HG03354 (cell line): ENCODE measurements around the gene SRGAP3.
A peak's percentile ranks its signal among the peaks of the same experiment; 100 is the strongest.
"Not testable (repeated sequence)": the region's sequence is repeated elsewhere in the genome, so short reads cannot be mapped to it uniquely, and the experiment has no call there.

Experiments
- ATAC-seq: cut with Tn5 transposase; IDR thresholded peaks from one replicate; pipeline ENCODE4 v1.9.1; 2021; ENCODE audit warnings: mild to moderate bottlenecking; ENCODE audit not compliant: unreplicated experiment, poor library complexity, severe bottlenecking

The SRGAP3 gene

DNA sequence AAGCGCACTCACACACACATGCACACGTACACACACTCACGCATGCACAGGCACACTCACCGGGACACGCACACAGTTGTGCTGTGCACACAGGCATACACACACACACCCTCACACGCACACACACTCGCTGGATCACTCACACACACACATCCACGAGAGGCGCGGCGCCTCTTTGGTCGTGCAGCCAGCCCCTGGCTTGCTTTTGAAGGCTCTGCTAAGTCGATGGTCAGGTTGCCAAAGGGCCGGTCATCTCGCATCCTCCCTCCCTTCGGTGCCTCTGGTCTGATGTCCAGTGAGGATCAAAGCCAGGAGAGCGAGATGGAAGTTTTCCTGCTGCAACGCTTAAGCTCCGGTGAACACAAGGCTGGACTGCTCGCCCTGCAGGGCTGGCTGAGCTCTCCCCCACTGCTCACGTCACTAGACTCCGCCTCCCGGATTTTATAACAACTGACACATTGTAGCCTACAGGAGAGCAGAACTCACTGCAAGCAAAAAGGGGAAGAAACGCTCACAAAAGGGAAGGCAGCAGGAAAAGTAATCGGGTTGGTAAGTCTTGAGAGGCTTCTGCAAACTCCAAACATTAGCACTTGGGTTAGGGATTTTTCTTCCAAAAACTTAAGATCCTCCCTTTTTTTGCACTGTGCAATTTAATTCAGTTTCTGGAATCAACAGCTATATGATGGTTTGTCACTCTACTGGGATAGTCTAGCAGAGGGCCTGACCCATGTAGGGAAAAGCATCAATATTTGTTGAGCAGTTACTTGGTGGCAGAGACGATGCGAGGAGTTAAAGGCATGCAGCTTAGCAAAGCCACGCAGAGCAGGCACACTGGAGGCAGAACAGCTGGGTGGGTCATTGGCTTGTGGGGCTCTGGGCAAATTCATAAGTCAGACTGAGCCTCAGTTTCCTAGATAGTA is at the start of gene SRGAP3:
Gene SRGAP3, minus strand, starts transcription at position 374 of the 920 bp plus-strand sequence. CDS start 695 bp downstream, outside the sequence.
- peak; percentile 100 for ATAC-seq

DNA sequence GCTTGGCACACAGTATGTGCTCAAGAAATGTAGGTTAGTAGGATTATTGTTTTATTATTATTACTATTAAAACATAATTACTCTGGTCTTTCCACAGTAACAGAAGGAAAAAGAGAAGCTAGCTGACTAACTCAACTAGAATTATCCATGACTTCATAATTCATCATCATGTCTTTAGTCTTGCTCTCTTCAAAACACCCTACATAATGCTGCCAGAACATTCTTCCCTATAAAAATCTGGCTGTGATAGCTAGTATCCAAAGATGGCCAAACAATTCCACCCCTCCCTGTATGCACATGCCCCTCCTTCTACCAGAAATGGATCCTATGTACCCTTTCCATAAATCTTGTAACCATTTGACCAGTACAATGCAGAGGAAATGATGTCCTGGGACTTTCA is 48.8 kb upstream of the SRGAP3 start:
- no peak for ATAC-seq

DNA sequence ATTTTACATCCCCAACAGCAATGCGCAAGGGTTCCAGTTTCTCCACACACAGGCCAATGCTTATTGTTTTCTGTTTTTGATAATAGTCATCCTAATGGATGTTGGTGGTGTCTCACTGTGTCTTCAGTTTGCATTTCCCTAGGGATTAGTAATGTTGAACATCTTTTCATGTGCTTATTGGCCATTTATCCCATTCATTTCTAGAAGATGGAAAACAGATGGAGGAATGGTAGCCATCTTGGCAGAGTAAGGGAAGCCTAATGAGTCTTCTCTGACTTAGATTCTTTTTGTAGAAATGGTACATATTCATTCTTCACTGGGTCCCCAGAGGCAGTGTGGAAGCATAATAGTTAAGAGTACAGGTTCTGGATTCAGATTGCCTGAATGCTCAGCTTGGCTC is 46.8 kb upstream of the SRGAP3 start:
- ATAC-seq, result no peak

DNA sequence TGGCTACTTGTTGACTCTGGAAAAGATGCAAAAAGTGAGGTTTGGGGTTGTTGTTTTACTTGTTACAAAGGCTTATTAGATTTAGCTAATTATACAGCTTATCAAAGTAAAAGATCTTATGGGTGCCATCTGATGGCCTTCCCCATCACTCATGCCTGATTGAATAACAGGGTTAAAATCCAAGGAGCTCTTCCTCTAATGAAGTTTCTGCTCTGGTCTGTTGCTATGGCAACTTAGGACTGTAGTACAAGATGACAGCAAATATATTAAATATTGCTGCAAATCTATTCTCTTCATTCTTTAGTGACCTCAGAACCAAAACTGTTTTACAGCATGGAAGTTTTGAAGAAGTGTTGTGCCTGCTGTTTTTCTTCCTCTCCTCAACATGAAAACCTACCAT is 45.6 kb upstream of the SRGAP3 start:
- no peak for ATAC-seq

DNA sequence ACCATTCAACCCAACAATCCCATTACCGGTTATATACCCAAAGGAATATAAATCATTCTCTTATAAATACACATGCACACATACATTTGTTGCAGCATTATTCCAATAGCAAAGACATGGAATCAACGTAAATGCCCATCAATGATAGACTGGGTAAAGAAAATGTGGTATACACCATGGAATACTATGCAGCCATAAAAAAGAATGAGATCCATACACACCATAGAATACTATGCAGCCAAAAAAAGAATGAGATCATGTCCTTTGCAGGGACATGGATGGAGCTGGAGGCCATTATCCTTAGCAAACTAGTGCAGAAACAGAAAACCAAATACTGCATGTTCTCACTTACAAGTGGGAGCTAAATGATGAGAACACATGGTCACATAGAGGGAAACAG is 44.5 kb upstream of the SRGAP3 start:
- ATAC-seq, result not testable (repeated sequence)

DNA sequence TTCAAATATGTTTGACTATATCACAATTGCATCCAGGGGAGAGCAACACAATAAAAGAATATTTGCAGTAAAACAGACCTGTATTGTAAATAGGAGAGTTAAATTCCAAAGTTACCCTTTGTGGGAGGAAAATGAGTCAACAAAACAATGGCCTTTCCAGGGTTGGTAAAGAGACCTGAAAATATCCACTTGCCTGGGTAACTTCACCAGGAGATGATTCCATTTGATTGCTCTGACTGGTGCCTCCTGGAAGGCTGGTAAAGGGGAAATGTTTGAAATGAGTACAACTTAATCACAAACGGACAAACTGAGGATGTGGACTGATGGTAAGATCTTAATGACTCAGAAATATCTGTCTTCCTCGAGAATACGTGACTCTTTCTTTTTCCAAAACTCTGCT is 43.6 kb upstream of the SRGAP3 start:
- no peak for ATAC-seq

DNA sequence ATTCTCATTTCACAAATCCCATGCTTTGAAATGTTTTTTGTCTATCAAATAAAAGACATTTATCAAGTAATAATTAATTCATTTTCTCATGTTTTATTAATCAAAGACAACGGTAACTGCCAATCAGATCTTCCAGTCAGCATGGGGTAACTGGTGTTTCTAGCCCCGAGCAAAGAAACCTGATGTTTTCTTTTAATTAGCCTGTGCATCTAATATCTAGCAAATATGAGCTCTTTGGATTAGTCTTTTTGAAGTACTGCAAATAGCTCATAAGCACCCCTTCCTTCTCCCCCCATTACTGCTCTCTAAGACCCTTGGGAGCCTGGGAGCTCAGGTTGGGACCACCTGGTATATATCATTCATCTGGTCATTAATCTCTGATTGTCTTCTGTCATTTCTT is 43.1 kb upstream of the SRGAP3 start:
- ATAC-seq, result no peak

DNA sequence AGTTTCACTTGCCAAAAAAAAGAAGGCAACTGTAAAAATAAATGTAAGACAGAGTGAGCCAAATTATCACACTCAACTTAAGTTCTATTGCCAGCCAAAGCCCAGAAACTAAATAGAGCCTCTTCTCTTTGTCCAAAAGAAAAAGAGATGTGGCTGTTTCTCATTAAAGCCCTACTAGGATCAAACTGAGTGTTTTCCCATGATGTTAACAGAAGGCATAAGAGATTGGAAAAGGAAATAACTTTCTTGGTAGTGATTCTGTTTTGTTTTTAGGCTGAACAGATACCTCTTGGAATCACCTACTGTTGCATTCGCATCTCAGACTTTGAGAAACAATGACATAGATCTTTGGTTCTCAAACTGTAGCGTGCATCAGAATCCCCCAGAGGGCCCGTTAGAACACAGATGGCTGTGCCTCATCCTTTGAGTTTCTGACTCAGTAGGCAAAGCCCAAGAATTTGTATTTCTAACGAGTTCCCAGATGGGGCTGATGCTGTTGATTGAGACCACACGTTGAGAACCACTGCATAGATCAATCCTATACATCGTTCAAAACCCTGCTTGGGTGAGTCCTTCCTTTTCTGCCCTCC is 42.5 kb upstream of the SRGAP3 start:
- no peak for ATAC-seq

DNA sequence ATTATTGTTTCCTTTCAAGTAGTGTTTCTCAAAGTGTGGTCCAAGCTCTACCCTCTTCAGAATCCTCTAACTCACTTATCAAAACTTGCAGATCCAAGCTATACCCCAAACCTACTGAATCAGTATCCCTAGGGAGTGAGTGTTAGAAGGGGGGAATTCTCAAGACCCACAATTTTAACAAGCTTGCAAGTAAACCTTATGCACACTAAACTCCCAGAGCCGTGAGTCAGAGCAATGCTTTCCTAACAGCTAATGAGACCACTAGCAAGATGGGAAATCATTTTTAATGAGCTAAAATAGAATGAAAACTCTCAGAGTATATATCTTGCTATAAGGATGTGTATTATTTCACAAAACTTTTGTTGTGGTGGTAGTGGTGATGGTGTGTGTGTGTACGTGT is 41.1 kb upstream of the SRGAP3 start:
- no peak for ATAC-seq

DNA sequence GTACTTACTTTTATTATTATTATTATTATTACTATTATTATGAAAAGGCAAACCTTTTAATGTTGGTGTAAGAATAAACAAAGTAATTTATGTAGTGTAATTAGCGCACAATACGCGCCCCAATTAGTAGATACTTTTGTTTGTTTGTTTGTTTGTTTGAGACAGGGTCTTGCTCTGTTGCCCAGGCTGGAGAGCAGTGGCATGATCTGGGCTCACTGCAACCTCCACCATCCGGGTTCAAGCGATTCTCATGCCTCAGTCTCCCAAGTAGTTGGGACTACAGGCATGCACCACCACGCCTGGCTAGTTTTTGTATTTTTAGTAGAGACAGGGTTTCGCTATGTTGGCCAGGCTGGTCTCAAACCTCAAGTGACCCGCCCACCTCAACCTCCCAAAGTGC is 32.1 kb upstream of the SRGAP3 start:
- ATAC-seq, result not testable (repeated sequence)

DNA sequence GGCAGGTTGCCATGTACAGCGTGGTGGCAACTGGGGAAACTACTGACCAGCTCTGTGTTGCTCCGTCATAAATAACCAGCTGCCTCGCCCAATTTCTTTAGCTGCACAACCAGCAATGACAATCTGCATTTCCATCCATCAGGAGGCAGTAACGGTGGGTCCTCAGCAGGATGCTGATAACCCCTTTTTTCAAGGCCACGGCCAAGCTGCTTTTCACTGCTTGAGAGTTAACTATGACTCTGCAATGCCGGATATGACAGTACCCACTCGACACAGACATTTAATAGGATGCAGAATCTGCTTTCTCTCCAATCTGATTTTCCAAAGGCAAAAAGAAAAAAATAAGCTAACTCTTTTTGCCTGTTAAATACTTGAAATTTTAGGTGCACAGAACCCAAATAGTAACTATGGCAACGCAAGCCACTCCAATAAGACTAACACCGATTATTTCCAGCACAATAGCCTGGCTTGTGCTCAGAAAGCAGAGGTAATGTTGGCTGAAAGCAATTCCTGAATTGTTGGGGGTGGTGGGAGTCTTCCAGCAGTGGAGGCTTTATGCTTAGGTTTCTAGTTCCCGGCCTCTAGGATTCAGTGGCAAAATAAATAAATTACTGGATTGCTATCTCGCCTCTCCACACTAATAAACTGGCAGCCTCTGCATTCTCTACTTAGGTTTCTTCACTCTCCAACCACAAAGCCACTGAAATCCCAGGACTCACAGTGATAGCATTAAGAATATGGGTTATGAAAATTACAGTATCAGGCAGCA is 31.2 kb upstream of the SRGAP3 start:
- ATAC-seq, result no peak

DNA sequence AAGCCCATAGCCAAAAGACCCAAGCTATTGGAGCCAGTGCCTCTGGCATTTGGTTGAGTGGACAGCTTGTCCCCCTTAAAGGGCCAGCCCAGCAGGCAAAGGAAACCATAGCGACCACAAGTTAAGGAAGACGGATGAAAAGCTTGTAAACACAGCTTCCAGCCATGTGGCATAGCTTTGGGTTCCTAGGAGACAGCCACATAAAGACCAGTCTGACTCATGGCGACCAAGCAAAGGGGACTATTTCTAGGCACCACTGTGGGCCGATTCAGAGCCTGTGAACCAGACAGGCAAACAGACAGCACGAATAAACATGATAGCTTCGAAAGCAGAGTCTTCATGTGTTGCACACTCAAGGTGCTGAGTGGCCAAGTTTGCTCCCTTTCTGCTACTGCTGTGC is 30.5 kb upstream of the SRGAP3 start:
- ATAC-seq, result no peak

DNA sequence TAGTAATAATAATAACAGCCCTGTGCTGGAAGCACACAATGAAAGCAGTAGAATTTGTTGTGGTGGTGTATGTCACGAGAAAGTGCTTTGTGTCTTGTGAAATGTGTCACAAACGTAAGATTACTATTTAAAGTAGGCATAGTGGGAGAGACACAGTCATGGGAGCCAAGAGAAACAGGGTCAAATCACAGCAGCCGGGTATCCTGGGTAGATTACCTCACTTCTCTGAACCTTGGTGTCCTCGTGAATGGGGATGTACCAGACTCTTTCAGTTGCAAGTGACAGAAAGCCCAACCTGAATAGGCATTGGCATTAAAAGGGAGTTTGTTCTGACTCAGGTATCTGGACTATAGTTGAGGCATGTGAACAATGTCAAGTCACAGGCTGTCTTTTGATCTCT is 29.1 kb upstream of the SRGAP3 start:
- ATAC-seq, result no peak

DNA sequence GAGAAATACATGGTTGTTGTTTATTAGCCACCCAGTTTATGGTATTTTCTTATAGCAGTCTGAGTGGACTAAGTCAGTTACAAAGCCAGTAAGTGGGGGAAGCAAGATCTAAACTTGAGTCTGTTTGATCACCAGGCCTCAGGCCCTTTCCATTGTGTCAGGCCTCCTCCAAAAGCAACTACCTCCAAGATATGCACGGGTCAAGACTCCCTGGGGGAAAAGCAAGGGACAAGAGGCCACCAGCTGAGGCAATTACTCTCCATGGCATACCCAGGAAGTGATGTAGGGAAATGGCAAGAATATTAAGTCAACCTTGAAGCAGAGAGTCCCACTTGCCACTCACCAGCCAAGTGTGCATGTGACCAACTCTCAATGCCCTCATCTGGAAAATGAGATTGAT is 28.6 kb upstream of the SRGAP3 start:
- no peak for ATAC-seq

DNA sequence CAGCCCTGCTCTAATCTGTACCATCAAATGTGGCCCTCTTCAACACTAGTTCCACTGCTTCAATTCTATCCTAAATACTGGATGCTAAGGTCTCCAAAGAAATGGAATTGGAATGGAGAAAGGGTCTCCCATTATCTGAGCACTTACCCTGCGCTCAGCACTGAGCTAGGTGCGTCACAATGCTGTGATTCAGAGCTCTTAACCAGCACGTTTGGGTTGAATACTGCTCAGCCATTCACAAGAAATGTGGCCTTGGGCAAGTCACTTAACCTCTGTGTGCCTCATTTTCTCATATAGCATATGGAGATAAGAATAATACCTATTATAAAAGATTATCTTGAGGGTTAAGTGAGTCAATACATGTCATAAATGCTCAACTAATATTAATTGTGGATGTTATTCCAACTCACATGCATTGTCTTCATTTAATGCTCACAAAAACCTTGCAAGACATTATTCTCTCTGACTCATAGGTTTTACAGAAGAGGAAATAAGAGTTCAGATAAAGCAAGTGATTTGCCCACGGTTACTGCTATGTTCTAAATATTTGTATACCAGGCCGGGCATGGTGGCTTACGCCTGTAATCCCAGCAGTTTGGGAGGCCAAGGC is 27.4 kb upstream of the SRGAP3 start:
- ATAC-seq, result no peak

DNA sequence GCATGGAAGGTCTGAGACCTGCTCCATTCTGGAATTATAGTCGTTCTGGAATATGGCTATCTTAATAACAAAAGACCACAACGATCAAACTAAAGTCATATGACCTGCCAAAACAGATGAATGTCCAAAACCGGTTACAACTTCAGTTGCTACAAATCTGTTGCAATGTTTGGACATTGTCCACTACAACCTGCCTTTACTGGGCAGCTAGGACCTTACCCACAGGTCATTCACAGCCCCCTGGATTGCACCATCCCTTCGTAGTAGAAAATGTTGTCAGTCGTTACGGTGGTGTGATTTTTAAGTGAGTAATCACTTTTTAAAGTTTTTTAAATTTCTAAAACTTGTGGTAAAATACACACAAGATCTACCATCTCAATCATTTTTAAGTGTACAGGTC is 22.5 kb upstream of the SRGAP3 start:
- no peak for ATAC-seq

DNA sequence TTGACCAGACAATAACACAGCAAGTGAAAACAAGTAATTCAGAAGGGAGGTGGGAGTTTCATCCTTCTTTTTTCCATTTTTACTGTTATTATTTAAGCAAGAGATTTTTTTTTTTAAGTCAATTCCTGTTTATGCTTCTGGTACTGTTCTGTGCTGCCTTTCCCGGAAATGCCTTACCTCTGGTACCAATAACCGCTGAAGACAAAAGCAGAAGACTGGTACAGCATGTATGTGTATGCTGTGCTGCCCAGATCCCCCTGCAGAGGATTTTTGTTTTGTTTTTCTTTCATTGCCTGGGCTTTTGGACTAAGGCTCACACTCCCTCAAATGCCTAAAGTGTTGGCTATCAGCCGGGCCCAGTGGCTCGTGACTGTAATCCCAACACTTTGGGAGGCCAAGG is 21.3 kb upstream of the SRGAP3 start:
- no peak for ATAC-seq

DNA sequence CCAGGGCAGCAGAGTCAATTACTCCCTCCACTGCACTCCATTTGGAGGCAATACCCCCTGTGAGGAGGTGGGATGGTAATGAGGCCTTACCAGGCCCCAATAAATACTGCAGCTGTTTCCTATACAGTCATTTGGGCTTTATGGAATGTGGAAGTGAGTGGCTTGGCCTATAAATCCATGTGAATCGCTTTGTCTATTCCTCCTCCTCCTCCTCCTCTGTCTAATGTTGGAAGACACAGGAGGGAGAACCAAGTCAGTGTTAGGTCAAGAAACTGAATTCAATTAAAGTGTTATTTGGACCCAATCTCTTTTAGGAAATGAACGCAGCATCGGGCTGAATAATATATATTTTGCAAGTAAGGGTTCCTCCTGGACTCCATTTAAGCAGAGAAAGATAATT is 17.3 kb upstream of the SRGAP3 start:
- ATAC-seq, result no peak

DNA sequence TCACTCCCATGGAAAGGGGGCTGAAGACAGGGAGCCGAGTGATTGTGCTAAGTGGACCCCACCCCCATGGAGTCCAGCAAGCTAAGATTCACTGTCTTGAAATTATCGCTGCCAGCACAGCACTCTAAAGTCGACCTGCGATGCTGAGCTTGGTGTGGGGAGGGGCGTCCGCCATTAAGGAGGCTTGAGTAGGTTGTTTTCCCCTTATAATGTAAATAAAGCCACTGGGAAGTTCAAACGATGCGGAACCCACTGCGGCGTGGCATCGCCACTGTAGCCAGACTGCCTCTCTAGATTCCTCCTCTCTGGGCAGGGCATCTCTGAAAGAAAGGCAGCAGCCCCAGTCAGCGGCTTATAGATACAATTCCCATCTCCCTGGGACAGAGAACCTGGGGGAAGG is 10.9 kb upstream of the SRGAP3 start:
- ATAC-seq, result no peak

DNA sequence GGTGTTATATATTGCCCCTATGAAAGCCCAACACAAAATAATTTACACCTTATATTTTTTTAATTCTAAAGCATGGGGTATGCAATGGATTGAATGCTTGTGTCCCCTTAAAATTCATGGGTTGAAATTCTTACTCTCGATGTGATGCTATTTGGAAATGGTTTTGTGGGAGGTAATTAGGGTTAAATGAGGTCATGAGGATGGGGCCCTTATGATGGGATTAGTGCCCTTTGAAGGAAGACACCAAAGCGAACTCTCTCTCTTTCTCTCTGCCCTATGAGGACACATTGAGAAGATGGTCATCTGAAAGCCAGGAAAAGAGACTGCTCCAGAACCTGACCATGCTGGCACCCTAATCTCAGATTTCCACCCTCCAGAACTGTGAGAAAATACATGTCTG is 7.6 kb upstream of the SRGAP3 start:
- no peak for ATAC-seq
